Prostate gland (tissue), 2 donors: ENCODE results near the gene DPYD.

Experiments
- CTCF ChIP-seq, 4 experiments: fragments of 200-600 bp in 2 of 4; fragments of 450-650 bp in 2 of 4; sonication (generic) in 2 of 4; IDR thresholded peaks; 1 replicate in 3 of 4; 2 replicates in 1 of 4; pipeline ENCODE4 v1.5.1; 2016 to 2019; ENCODE audit warnings: antibody characterized with exemption in 4 of 4, mild to moderate bottlenecking in 2 of 4, moderate library complexity in 2 of 4
- POLR2A ChIP-seq: fragments of 450-650 bp; IDR thresholded peaks from one replicate; pipeline ENCODE4 v1.6.1; 2016; ENCODE audit warnings: antibody characterized with exemption, mild to moderate bottlenecking
- POLR2AphosphoS5 ChIP-seq: sonication (generic); formaldehyde crosslinking; IDR thresholded peaks from one replicate; pipeline ENCODE4 v1.6.1; 2017; ENCODE audit warnings: antibody characterized with exemption

- TF ChIP-seq CTCF (IDR thresholded peaks at IDR 0.05), result no peak
- no peak for TF ChIP-seq POLR2A
- no peak for TF ChIP-seq POLR2AphosphoS5
Observed at GRCh38 chr1:97870589-97870988, 50.2 kb downstream of the DPYD start.
